OCI-LY3 (cell line): ENCODE data around the gene NDUFS8.

ENCODE experiments used
- CTCF ChIP-seq: fragments of 200-600, 300-600 bp; sonication (generic); IDR thresholded peaks from 2 replicates; pipeline ENCODE4 v1.5.1; 2014; ENCODE audit warnings: antibody characterized with exemption, low read length, low read depth
- EZH2phosphoT487 ChIP-seq: fragments of 200-600 bp; shearing (Covaris generic); IDR thresholded peaks from 2 replicates; pipeline ENCODE4 v1.6.1; 2018; ENCODE audit warnings: antibody characterized with exemption, mixed run types, low read depth

GRCh38 chr11:68031144-68031464 is 623 bp downstream of the NDUFS8 start:
- no peak for TF ChIP-seq CTCF
- TF ChIP-seq EZH2phosphoT487: no peak
